Stimulated activated CD4-positive, alpha-beta T cell treated with anti-CD3 and anti-CD28 coated beads, Interleukin-2, amount 100 ng/mL, for 4 hours (primary cell): ENCODE results near the gene GPM6B.

Experiments used
- DNase-seq: peaks from one replicate; pipeline ENCODE4 v3.0.0-alpha.2; 2020; ENCODE audit warnings: low read depth

GPM6B gene

DNA sequence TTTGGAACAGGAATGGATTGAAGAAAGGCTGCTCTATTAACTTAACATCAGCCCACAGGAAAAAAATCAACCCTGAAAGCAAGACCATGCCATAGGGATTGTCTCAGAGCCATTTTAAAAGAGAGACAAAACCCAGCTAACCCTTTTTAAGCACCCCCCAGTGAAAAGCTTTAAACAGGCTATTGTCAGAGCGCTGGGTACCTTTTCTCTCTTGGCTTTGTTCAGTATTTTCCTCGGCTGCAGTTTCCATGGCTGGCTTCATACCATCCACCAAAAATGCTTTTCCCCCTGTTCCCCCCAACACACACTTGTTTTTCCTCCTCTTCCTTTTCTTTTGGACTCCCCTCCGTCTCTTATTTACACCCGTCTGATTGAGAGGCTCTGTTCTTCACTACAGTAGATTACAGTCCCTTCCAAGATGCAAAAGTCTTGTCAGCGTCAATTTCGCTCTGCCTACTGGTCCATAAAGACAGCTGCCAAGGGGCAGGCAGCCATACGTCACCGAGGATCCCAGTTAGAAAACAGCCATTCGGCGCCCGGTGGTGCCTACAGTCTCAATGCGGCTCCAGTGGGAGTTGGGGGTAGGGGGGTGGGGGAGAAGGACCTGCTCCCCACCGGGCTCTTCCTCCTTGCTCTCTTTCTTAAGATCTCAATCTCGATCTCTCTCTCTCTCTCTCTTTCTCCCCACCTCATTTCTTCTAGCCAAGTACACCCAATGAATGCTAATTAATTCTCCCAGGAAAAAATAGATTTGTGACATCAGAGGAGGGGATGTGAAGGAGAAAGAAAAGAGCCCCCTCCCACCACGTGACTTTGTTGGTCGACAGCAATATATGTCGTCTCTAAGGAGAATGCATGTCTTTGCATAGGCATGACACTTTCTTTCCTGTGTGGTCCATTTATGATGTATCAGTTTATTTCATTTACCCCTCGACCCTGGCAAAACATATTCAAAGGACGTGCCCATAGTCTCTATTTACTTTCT lies at the start of gene GPM6B:
Gene GPM6B (minus strand): TSS at position 451 of the 985 bp plus-strand sequence. CDS start 189 bp downstream, at position 262.
- no peak for DNase-seq

DNA sequence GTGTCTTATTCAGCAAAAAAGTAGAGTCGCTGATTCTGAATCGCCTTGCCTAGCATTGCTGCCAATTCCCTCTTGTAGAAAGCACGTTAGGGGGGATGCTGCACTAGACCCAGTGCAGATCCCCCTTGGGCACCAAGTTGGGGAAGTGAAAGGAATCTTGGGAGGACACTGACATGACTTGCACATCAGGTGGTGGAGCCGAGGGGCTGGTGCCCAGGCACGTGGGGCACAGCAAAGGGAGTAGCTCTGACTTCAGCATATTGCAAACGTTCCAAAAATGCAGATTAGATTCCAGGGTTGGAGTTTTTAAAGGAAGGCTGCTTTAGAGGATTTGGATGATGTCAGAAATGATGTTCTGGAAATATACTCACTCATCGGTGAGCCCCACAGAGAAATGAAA lies 47.4 kb upstream of the GPM6B start:
- no peak for DNase-seq

GRCh38 chrX:13863324-13863723 lies 46.4 kb upstream of the GPM6B start:
- no peak for DNase-seq

- no peak for DNase-seq
Observed at GRCh38 chrX:13859724-13860123, 42.8 kb upstream of the GPM6B start.

DNA sequence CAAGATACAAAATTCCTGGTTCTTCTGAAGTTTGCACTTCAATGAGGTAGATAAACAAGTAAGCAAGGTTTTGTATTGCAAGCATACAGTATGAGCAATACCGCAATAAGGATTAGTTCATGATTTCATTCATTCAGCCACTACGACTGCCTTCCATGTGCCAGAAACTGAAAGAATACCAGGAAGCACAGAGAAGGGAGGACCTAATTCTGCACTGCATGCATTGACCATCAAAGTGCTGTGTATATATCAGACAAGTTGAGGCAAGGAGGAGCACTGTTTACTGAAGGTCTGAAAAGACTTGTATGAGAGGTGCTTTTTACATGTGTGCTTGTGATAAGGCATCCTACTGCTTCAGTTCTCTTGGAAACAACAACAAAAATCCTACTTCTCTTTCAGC lies 40.9 kb upstream of the GPM6B start:
- no peak for DNase-seq

- DNase-seq: no peak
Observed at GRCh38 chrX:13855689-13856450, 39.0 kb upstream of the GPM6B start.

- no peak for DNase-seq
Observed at GRCh38 chrX:13854003-13854402, 37.1 kb upstream of the GPM6B start.

DNA sequence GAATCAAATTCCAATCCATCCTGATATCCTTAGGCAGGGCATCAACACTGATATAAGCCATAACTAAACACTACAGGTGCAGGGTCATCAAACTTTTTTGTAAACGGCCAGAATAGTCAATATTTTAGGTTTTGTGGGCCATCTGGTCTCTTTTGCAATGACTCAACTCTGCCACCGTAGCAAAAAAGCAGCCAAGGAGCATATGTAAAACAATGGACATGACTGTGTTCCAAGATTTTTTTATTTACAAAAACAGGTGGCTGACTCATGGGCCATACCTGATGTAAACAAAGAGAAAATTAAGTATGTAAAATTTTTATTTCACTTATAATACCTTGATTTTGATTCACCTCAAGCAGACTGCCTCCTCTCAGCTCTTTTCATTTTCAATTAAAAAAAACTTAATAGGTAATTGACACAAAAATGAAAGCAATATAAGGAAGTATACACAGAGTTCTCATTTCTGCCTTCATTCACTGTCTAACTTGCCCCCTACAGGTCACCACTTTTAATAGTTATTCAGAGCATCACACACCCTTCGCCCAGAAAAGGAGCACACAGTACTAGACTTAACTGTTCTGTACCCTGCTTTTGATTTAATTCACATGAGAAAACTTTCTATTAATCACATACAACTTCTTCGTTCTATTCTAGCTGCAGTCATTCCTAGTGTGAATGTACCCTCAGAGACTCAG lies 35.3 kb upstream of the GPM6B start:
- DNase-seq: no peak

DNA sequence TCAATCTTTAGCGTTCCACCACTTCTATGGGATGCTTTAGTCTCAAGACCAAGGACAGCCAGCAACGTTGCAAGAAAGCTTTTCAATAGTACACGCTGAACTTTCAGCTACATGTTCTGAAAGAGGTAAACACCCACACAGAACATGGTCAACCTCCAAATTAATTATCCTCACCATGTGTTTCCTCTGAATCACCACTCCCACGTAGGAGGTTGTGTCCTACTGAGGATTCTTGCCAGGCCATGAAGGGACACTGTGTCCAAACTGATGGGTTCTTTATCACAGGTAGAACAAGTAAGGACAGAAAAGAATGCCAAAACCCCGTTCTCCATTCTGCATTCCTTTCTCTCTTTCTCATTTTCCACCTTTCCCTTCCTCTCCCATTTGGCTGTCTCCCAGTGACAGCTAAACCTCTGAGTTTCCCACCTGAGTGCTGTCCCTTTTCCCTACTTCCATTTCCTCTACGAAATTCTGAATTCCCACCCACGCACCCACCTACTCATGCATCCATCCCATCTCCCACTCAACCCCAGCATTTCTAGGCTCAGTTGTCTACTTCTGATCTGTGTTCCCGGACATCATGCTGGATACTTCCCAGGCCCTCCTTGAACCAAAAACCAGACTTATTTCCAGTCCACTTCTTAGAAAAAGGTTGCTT lies 29.0 kb upstream of the GPM6B start:
- no peak for DNase-seq

DNA sequence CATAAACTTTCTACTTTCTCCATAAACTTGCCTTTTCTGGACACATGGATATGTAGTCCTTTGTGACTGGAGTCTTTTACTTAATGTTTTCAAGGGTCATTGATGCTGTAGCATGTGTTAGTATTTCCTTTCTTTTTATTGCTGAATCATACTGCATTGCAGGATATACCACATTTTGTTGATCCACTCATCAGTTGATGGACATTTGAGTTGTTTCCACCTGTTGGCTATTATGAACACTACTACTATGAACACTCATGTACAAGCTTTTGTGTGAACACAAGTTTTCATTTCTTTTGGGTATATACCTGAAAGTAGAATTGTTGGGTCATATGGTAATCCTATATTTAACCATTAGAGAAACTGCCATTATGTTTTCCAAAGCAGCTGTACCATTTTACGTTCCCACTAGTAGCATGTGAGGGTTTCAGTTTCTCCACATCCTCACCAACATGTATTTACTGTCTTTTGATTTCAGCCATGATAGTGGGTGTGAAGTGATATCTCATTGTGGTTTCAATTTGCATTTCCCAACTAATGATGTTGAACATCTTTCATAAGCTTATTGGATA lies 26.3 kb upstream of the GPM6B start:
- no peak for DNase-seq

GRCh38 chrX:13840121-13840520 lies 23.2 kb upstream of the GPM6B start:
- DNase-seq: no peak

GRCh38 chrX:13837290-13837745 lies 20.4 kb upstream of the GPM6B start:
- DNase-seq: no peak

DNA sequence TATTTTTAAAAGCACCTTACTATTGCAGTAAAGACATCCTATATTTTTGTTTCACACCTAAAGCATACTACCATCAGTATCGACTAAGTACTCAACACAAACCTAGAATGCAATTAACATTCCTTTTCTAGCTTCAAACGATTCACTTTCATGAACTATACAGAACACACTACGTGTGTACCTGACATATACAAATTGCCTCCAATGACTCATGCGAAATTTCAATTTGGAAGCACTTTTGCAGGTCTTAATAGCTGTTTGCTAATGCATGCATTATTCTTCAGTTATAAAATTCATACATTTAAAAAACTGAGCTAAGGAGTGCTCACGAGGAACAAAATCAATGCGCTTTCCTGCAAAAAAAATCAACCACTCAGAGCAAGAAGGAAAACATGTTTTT lies 19.7 kb upstream of the GPM6B start:
- DNase-seq: no peak

GRCh38 chrX:13835825-13836224 lies 18.9 kb upstream of the GPM6B start:
- no peak for DNase-seq

DNA sequence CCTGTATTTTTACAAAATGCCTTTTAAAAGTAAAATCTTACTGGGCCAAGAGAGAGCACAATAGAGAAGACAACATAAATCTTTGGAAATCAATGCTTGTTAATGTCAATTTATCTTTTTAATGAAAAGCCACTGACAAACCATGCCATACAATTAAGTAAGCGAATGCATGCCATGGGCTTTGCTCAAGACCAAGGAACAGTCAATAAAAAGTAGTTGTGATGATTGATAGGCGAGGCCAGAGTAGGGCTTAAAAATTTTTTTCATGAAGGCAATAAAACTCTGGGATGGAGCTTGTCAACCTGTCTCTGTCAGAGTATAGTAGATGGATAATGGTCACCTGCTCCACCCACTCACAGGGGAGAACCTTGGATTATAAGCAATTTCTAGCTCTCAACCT lies 17.5 kb upstream of the GPM6B start:
- no peak for DNase-seq

DNA sequence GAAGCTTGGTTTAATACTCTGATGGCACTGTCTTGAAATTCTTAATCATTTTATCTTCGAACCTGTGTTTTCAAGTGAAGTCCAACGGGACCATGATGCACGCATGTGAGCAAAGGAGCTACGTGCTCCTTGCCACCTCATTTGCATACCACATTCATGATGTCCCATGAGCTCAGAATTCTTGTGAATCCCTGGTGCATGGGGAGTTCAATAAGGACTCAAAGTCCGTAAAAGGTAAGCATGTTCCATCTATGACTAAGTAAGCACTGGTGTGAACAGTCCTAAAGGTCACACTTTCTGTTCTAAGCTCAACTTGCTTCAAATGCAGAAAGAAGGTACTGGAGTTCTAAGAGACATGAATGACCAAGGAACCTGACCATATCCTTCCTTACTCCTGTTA lies 13.1 kb upstream of the GPM6B start:
- no peak for DNase-seq

DNA sequence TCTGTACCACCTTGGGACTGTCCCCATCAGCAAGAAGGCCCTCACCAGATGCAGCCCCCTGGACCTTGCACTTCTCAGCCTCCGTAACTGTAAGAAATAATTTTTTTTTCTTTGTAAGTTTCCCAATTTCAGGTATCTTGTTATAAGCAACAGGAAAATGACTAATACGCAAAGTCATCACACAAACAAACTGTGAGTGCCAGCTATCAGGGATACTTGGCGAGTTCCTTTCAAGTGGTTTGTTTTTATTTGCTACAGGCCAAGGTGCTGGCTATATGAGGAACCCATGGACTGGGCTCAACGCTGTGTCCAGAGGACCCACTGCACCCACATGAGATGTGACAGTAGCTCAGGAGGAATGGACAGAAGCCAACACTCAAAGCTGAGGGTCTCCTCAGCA lies 11.5 kb upstream of the GPM6B start:
- DNase-seq: no peak

- no peak for DNase-seq
Observed at GRCh38 chrX:13827298-13828090, 10.6 kb upstream of the GPM6B start.

DNA sequence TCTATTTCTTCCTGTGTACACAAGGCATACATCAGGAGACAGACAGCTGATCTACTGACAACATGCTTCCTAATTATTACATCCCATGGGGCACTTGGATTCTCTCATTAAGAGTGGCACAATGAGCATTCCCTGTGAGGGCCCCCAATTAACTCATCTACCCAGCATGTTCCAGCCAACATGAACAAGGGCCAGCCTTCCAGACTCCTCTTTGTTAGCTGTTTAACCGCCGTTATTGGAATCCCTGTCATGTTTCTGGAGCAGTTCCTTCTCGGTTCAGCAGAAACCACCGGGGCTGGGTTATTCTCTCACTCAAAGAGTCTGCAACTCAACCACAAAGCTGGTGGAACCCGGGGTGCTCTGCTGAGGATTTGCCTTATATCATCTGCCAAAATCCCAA lies 9.9 kb upstream of the GPM6B start:
- no peak for DNase-seq

DNA sequence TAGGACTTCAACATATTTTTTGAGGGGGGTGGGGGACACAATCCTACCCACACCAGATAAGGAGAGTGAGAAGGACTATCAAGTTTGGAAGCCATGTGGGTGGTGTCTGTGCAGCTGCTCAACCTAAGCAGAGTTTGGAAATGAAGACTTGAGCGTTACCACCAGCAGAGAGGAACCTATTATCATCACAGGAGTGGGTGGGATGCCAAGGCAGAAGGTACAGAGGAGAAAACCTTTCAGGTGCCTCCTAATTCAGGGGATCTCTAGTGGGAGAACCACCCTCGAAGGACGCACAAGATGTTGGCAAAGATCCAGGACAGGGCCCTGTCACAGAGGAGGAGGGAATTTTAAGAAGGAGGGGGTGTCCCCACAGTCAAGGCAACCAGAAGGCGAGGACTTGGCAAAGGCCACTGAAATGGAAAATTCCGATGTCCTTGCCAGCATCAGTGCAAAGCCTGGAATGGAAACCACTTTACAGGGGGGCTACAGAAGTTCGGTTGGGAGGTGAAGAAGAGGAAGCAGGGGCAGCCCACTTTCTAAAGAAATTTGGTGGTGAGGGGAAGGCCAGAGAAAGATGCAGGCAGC lies 8.4 kb upstream of the GPM6B start:
- DNase-seq: no peak
